Muscle layer of colon (tissue), 2 donors: ENCODE data around the gene ADRA2C.

Experiments
- H3K27ac ChIP-seq: one replicate; pipeline ENCODE4 v1.7.0; 2013; ENCODE audit warnings: low read depth, mild to moderate bottlenecking, low read length, moderate library complexity
- H3K27me3 ChIP-seq, 2 donors: one replicate each; pipeline ENCODE4 v1.7.0; 2013; ENCODE audit warnings: low read length in 2 of 2, mild to moderate bottlenecking in 2 of 2; ENCODE audit not compliant: insufficient read depth in 2 of 2, control insufficient read depth in 1 of 2
- H3K36me3 ChIP-seq: one replicate; pipeline ENCODE4 v1.7.0; 2013; ENCODE audit warnings: mild to moderate bottlenecking, low read length; ENCODE audit not compliant: insufficient read depth
- H3K4me1 ChIP-seq: one replicate; pipeline ENCODE4 v1.7.0; 2013; ENCODE audit warnings: mild to moderate bottlenecking, low read length; ENCODE audit not compliant: insufficient read depth
- H3K4me3 ChIP-seq, 2 donors: one replicate each; pipeline ENCODE4 v1.7.0; 2013; ENCODE audit warnings: low read length in 2 of 2, low read depth in 1 of 2, mild to moderate bottlenecking in 1 of 2, moderate library complexity in 1 of 2
- H3K9ac ChIP-seq: one replicate; pipeline ENCODE4 v1.7.0; 2013; ENCODE audit warnings: low read length
- H3K9me3 ChIP-seq: one replicate; pipeline ENCODE4 v1.7.0; 2013; ENCODE audit warnings: mild to moderate bottlenecking, low read length
- donor health status: abdominal sarcoma.
- donor health status: Adenocarcinoma of cecum.

Gene ADRA2C

GRCh38 chr4:3736806-3737205, 29.4 kb upstream of the ADRA2C start:
- Histone ChIP-seq H3K27ac (no peak overlapping the region), H3K4me3 (no peak overlapping the region), H3K9ac (no peak overlapping the region), H3K9me3 (no peaks in the 10 kb centered on the region), H3K27me3 (peaks cover 0 to 25% of the 10 kb centered on the region in 2 donors), H3K36me3 (no peaks in the 10 kb centered on the region), H3K4me1 (no peaks in the 10 kb centered on the region)

- H3K27me3 ChIP-seq, result peaks cover 8 to 45% of the 10 kb centered on the region in 2 donors
- no peak overlapping the region for H3K4me3 ChIP-seq
- H3K4me1 ChIP-seq, result no peaks in the 10 kb centered on the region
- H3K9me3 ChIP-seq, result no peaks in the 10 kb centered on the region
- no peak overlapping the region for H3K27ac ChIP-seq
- H3K36me3 ChIP-seq, result no peaks in the 10 kb centered on the region
- H3K9ac ChIP-seq, result no peak overlapping the region
These were observed 26.6 kb upstream of the ADRA2C start for GRCh38 chr4:3739577-3739976.

GRCh38 chr4:3740256-3740655, 25.9 kb upstream of the ADRA2C start:
- Histone ChIP-seq H3K27me3 (peaks cover 15 to 44% of the 10 kb centered on the region in 2 donors), H3K9ac (no peak overlapping the region), H3K9me3 (no peaks in the 10 kb centered on the region), H3K36me3 (no peaks in the 10 kb centered on the region), H3K4me3 (no peak overlapping the region), H3K27ac (no peak overlapping the region), H3K4me1 (no peaks in the 10 kb centered on the region)

- Histone ChIP-seq H3K9ac (no peak overlapping the region), H3K4me3 (no peak overlapping the region), H3K9me3 (no peaks in the 10 kb centered on the region), H3K27ac (no peak overlapping the region), H3K36me3 (no peaks in the 10 kb centered on the region), H3K27me3 (peaks cover 22 to 47% of the 10 kb centered on the region in 2 donors), H3K4me1 (no peaks in the 10 kb centered on the region)
These were observed 24.8 kb upstream of the ADRA2C start for GRCh38 chr4:3741217-3742011.

- Histone ChIP-seq H3K9me3 (no peaks in the 10 kb centered on the region), H3K4me1 (no peaks in the 10 kb centered on the region), H3K27me3 (peaks cover 27 to 58% of the 10 kb centered on the region in 2 donors), H3K36me3 (no peaks in the 10 kb centered on the region), H3K4me3 (no peak overlapping the region), H3K27ac (no peak overlapping the region), H3K9ac (no peak overlapping the region)
These were observed 23.6 kb upstream of the ADRA2C start for GRCh38 chr4:3742610-3743009.

- Histone ChIP-seq H3K27me3 (peaks cover 27 to 55% of the 10 kb centered on the region in 2 donors), H3K9me3 (no peaks in the 10 kb centered on the region), H3K36me3 (no peaks in the 10 kb centered on the region), H3K27ac (no peak overlapping the region), H3K9ac (no peak overlapping the region), H3K4me1 (no peaks in the 10 kb centered on the region), H3K4me3 (no peak overlapping the region)
These were observed 22.0 kb upstream of the ADRA2C start for GRCh38 chr4:3744232-3744631.

- Histone ChIP-seq H3K4me1 (no peaks in the 10 kb centered on the region), H3K4me3 (no peak overlapping the region), H3K27ac (no peak overlapping the region), H3K36me3 (no peaks in the 10 kb centered on the region), H3K9me3 (no peaks in the 10 kb centered on the region), H3K9ac (no peak overlapping the region), H3K27me3 (peaks cover 27 to 51% of the 10 kb centered on the region in 2 donors)
These were observed 21.3 kb upstream of the ADRA2C start for GRCh38 chr4:3744901-3745300.

GRCh38 chr4:3745886-3746656, 20.1 kb upstream of the ADRA2C start:
- H3K4me3 ChIP-seq, result no peak overlapping the region
- peaks cover 27 to 50% of the 10 kb centered on the region in 2 donors for H3K27me3 ChIP-seq
- H3K36me3 ChIP-seq, result no peaks in the 10 kb centered on the region
- H3K4me1 ChIP-seq, result no peaks in the 10 kb centered on the region
- H3K27ac ChIP-seq, result no peak overlapping the region
- H3K9me3 ChIP-seq, result no peaks in the 10 kb centered on the region
- no peak overlapping the region for H3K9ac ChIP-seq

- no peak overlapping the region for H3K4me3 ChIP-seq
- no peak overlapping the region for H3K27ac ChIP-seq
- peaks cover 27 to 46% of the 10 kb centered on the region in 2 donors for H3K27me3 ChIP-seq
These were observed 19.2 kb upstream of the ADRA2C start for GRCh38 chr4:3746701-3747580.

GRCh38 chr4:3747581-3747904, 18.6 kb upstream of the ADRA2C start:
- H3K36me3 ChIP-seq, result no peaks in the 10 kb centered on the region
- no peak overlapping the region for H3K4me3 ChIP-seq
- H3K4me1 ChIP-seq, result no peaks in the 10 kb centered on the region
- H3K9me3 ChIP-seq, result no peaks in the 10 kb centered on the region
- H3K9ac ChIP-seq, result no peak overlapping the region
- H3K27ac ChIP-seq, result no peak overlapping the region
- peaks cover 26 to 40% of the 10 kb centered on the region in 2 donors for H3K27me3 ChIP-seq

More at GRCh38 chr4:3746701-3747580, 19.2 kb upstream of the ADRA2C start:
- no peaks in the 10 kb centered on the region for H3K9me3 ChIP-seq
- no peaks in the 10 kb centered on the region for H3K4me1 ChIP-seq
- no peak overlapping the region for H3K9ac ChIP-seq
- H3K36me3 ChIP-seq, result no peaks in the 10 kb centered on the region
